Spleen (tissue), 11 donors: ENCODE data around the gene EIF4E. TPM values are rescaled to one million over a fixed set of nuclear protein-coding genes. Genes with fewer than 3 reads are reported as not detected.
A peak's percentile ranks its signal among the peaks of the same experiment; 100 is the strongest.

Experiments
- DNase-seq: peaks from one replicate; pipeline ENCODE4 v3.0.0-alpha.2; 2020
- H3K27ac ChIP-seq, 8 donors: fragments of 200-600 bp; sonication (generic) in 7 of 8; 1 replicate in 4 of 8; 2 replicates in 4 of 8; pipeline versions ENCODE4 v1.5.0 to v1.8.0; 2016 to 2021; ENCODE audit warnings: inconsistent platforms in 4 of 8, mild to moderate bottlenecking in 4 of 8, moderate library complexity in 1 of 8
- H3K27me3 ChIP-seq, 7 donors: fragments of 200-600 bp; sonication (generic) in 6 of 7; replicated peaks in 1 of 7; 1 replicate in 4 of 7; 2 replicates in 3 of 7; pipeline versions ENCODE4 v1.5.0 to v1.8.0; 2016 to 2021; ENCODE audit warnings: inconsistent platforms in 3 of 7, mild to moderate bottlenecking in 1 of 7
- H3K36me3 ChIP-seq, 6 donors: fragments of 200-600 bp; sonication (generic) in 5 of 6; 1 replicate in 4 of 6; 2 replicates in 2 of 6; pipeline versions ENCODE4 v1.5.0 to v1.8.0; 2016 to 2021; ENCODE audit warnings: inconsistent platforms in 2 of 6
- H3K4me1 ChIP-seq, 6 donors: fragments of 200-600 bp; sonication (generic) in 5 of 6; 1 replicate in 3 of 6; 2 replicates in 3 of 6; pipeline versions ENCODE4 v1.5.0 to v1.8.0; 2016 to 2021; ENCODE audit warnings: inconsistent platforms in 3 of 6
- H3K4me3 ChIP-seq, 8 donors: fragments of 200-600 bp; sonication (generic) in 7 of 8; 1 replicate in 4 of 8; 2 replicates in 4 of 8; pipeline versions ENCODE4 v1.5.0 to v1.8.0; 2016 to 2021; ENCODE audit warnings: inconsistent platforms in 4 of 8, mild to moderate bottlenecking in 4 of 8, moderate library complexity in 2 of 8
- H3K9me3 ChIP-seq, 8 donors: fragments of 200-600 bp; sonication (generic) in 7 of 8; 1 replicate in 4 of 8; 2 replicates in 4 of 8; pipeline versions ENCODE4 v1.5.0 to v1.8.0; 2016 to 2021; ENCODE audit warnings: inconsistent platforms in 4 of 8
- CTCF ChIP-seq, 11 experiments: fragments of 200-600 bp in 7 of 11; fragments of 450-650 bp in 4 of 11; sonication (generic) in 4 of 11; IDR thresholded peaks in 8 of 11; conservative IDR thresholded peaks in 3 of 11; 1 replicate in 7 of 11; 2 replicates in 4 of 11; pipeline versions ENCODE4 v1.4.0 to v1.8.0; 2016 to 2021; ENCODE audit warnings: antibody characterized with exemption in 11 of 11, inconsistent platforms in 4 of 11, mild to moderate bottlenecking in 1 of 11
- POLR2A ChIP-seq, 3 donors: fragments of 450-650 bp; IDR thresholded peaks; one replicate each; pipeline ENCODE4 v1.5.1; 2017; ENCODE audit warnings: antibody characterized with exemption in 3 of 3, mild to moderate bottlenecking in 1 of 3
- POLR2AphosphoS5 ChIP-seq, 3 donors: sonication (generic); formaldehyde crosslinking; IDR thresholded peaks; one replicate each; pipeline ENCODE4 v1.5.1; 2017; ENCODE audit warnings: antibody characterized with exemption in 3 of 3
- WGBS, 5 donors: extraction: QIAGEN DNeasy Blood & Tissue Kit in 3 of 5; methylation state at CpG; one replicate each; pipeline versions ENCODE4 v1.1.5 to v1.1.7; 2013 to 2018; 5-methylcytosine and 5-hydroxymethylcytosine counted together
- intact Hi-C: fragments of 100-400 bp; cut with DNase I; formaldehyde crosslinking; loops from one replicate; pipeline ENCODE4 v1.15.0; 2023; ENCODE audit warnings: low total_unique reads
- polyA plus RNA-seq, 3 donors: library from polyadenylated mRNA; stranded (reverse); fragments of 200-250 nt; gene quantifications; one replicate each; pipeline ENCODE4 v1.2.1, GENCODE V29; 2013
- total RNA-seq, 7 donors: library from RNA; depleted of rRNA in 3 of 7; stranded (reverse); fragments of >200 nt in 3 of 7; fragmentation: NEBNext Ultra II Directional in 4 of 7; extraction: Animal tissue kit (Norgen Biotek cat#: 25700) in 4 of 7; gene quantifications; one replicate each; pipeline versions ENCODE4 v1.1.0 to v1.2.1, GENCODE V29; 2016 to 2021
- donor health status: healthy with polysubstance abuse.
- donor health status: DM: no; HTN: no; CAD: no; lungs with moderate emphysema.
- donor health status: DM: no; HTN: no; CAD: no.
- donor health status: Bipolar disorder and iron deficiency.
- donor health status: healthy.
- donor health status: DM: no; HTN: no; CAD: no.
- donor health status: DM: yes; HTN: yes; CAD: no.

Gene EIF4E
- total and polyA plus RNA-seq, 10 donors = 14.4 to 86.5 (median 64.9) TPM

GRCh38 chr4:98864560-98864959 is 64.4 kb downstream of the EIF4E start:
- no peaks in the 10 kb centered on the region for H3K36me3 ChIP-seq
- H3K4me1 ChIP-seq = no peaks in the 10 kb centered on the region
- no peaks in the 10 kb centered on the region for H3K27me3 ChIP-seq
- no peak for DNase-seq
- 74 to 82% (median 76%) methylated on average over 7 of the region's 7 CpGs for WGBS, 5 donors
- H3K4me3 ChIP-seq = no peak overlapping the region
- no peaks in the 10 kb centered on the region for H3K9me3 ChIP-seq
- H3K27ac ChIP-seq = no peak overlapping the region
- TF ChIP-seq POLR2AphosphoS5 (IDR thresholded peaks at IDR 0.05) (no peak), POLR2A (IDR thresholded peaks at IDR 0.05) (no peak)
- intact Hi-C loops = no loop called here

DNA sequence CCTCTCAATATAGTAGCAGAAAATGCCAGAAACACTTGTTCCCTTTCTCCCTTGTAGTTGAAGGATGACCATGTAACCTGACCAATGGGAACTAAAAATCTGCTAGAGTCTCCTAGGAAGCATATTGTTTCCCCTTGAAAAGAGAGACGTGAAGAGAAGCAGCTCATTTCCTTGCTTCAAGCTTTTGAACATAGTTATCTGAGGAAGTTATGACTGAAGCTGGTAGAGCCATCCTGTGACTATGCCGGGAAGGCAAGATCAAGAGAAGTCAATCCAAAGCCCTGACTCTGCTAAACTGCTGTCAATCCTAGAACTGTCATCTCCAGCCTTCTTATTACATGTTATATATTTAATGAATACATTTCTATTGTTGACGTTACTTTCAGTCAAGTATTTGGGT is 66.6 kb downstream of the EIF4E start:
- intact Hi-C loops = no loop called here
- 55 to 82% (median 73%) methylated on average over 3 of the region's 3 CpGs for WGBS, 5 donors
- Histone ChIP-seq H3K27ac (peak overlapping the region in 1 of 8 donors; percentile 12), H3K27me3 (no peaks in the 10 kb centered on the region), H3K4me3 (no peak overlapping the region), H3K4me1 (no peaks in the 10 kb centered on the region), H3K9me3 (no peaks in the 10 kb centered on the region), H3K36me3 (no peaks in the 10 kb centered on the region)
- no peak for DNase-seq
- TF ChIP-seq CTCF (IDR thresholded peaks at IDR 0.05 in 8 of 11, conservative IDR thresholded peaks at IDR 0.05 in 3 of 11) (no peak), POLR2AphosphoS5 (IDR thresholded peaks at IDR 0.05) (no peak), POLR2A (IDR thresholded peaks at IDR 0.05) (no peak)

DNA sequence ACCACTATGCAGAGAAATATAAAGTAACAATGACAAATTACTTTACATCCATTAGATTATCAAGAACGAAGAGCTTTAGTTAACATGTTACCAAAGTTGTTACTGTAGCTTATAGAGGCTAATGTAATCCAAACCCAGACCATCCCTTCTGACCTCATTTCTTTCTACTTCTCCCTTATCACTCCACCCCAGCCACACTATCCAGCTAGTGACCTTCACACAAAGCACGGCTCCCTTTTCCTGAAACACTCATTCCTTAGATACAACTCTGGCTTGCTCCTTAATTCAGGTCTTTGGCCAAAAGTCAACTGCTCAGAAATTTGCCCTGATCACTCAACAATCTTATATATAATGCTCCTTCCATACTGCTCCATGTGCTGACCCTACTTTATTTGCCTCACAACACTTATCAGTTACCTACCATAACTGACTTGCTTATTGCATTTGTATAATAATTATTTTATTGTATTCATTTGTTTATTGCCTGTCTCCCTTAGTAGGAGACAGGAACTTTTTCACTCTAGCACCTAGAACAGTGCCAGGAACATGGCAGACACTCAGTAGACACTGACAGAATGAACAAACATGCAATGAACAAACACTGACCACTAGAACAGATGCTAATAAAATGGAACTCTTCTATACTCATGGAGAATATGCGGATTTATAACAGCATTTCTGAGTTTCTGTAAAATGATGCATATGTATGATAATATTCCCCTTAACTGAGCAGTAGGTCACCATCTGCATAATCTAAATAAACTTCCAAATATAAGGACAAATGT is 67.6 kb downstream of the EIF4E start:
- TF ChIP-seq CTCF (IDR thresholded peaks at IDR 0.05 in 8 of 11, conservative IDR thresholded peaks at IDR 0.05 in 3 of 11) (no peak), POLR2A (IDR thresholded peaks at IDR 0.05) (no peak), POLR2AphosphoS5 (IDR thresholded peaks at IDR 0.05) (no peak)
- intact Hi-C loops = no loop called here
- no peak for DNase-seq
- Histone ChIP-seq H3K9me3 (no peaks in the 10 kb centered on the region), H3K4me1 (no peaks in the 10 kb centered on the region), H3K27me3 (no peaks in the 10 kb centered on the region), H3K27ac (no peak overlapping the region), H3K36me3 (no peaks in the 10 kb centered on the region), H3K4me3 (no peak overlapping the region)
- 74 to 87% (median 83%) methylated on average over 3 of the region's 3 CpGs for WGBS, 5 donors

- Histone ChIP-seq H3K4me3 (no peak overlapping the region), H3K9me3 (peaks cover 0 to 11% (median 4%) of the 10 kb centered on the region in 8 donors), H3K27me3 (peaks cover 0 to 7% (median 0%) of the 10 kb centered on the region in 7 donors), H3K36me3 (no peaks in the 10 kb centered on the region), H3K27ac (no peak overlapping the region), H3K4me1 (no peaks in the 10 kb centered on the region)
- intact Hi-C loops = no loop called here
- no peak for TF ChIP-seq CTCF (IDR thresholded peaks at IDR 0.05 in 8 of 11, conservative IDR thresholded peaks at IDR 0.05 in 3 of 11)
- no peak for TF ChIP-seq POLR2AphosphoS5 (IDR thresholded peaks at IDR 0.05)
- TF ChIP-seq POLR2A (IDR thresholded peaks at IDR 0.05) = no peak
- no peak for DNase-seq
- 76 to 92% (median 87%) methylated on average over 3 of the region's 3 CpGs for whole genome bisulfite sequencing, 5 donors
Measured at GRCh38 chr4:98851806-98852205, 77.1 kb downstream of the EIF4E start.
